ENCODE measurements around the gene PIP4K2A. TPM values are rescaled to one million over a fixed set of nuclear protein-coding genes. Genes with fewer than 3 reads are reported as not detected.

PIP4K2A gene
- total RNA-seq, 4 donors from 2014 or later, result 2.6 to 14.9 (median 12.4) TPM

- H3K4me1 ChIP-seq, result peaks cover 0 to 24% (median 9%) of the 10 kb centered on the region in 4 donors
- no peaks in the 10 kb centered on the region for H3K9me3 ChIP-seq
- H3K36me3 ChIP-seq, result no peaks in the 10 kb centered on the region
- H3K27ac ChIP-seq, result no peak overlapping the region
- intact Hi-C loops (cut with DNase I; ENCODE audit: low total_unique reads), result no loop called here
- no peak for DNase-seq
- TF ChIP-seq POLR2AphosphoS5 (IDR thresholded peaks at IDR 0.05) (no peak), EP300 (IDR thresholded peaks at IDR 0.05; ENCODE audit: low read depth) (no peak), CTCF (IDR thresholded peaks at IDR 0.05) (no peak), POLR2A (IDR thresholded peaks at IDR 0.05) (no peak)
- in situ Hi-C loops (cut with MboI; ENCODE audit: low pct_ligation_motif_present in 1 of 4, low pct_unique_long_range_greater_than_20kb in 1 of 4, low sequenced_read_pairs in 3 of 4), result loop anchor here in 2 of 4 donors (25.0 kb wide), 2 partner anchors 696 to 721 kb away; partner anchors contain the start of gene DNAJC1 (in 1 of the 2)
- no peaks in the 10 kb centered on the region for H3K27me3 ChIP-seq
- WGBS, 2 donors (ENCODE audit: low coverage in 1 of 2), result 80 to 92% methylated on average over 1 of the region's 1 CpG
- H3K4me3 ChIP-seq, result no peak overlapping the region
Measured at GRCh38 chr10:22708772-22709171, 5.6 kb downstream of the PIP4K2A start.

GRCh38 chr10:22705527-22705926, 8.9 kb downstream of the PIP4K2A start:
- DNase-seq, result no peak
- H3K4me3 ChIP-seq, result no peak overlapping the region
- H3K27ac ChIP-seq, result no peak overlapping the region
- H3K27me3 ChIP-seq, result no peaks in the 10 kb centered on the region
- in situ Hi-C loops (cut with MboI; ENCODE audit: low pct_ligation_motif_present in 1 of 4, low pct_unique_long_range_greater_than_20kb in 1 of 4, low sequenced_read_pairs in 3 of 4) (loop anchor here in 2 of 4 donors (25.0 kb wide), 2 partner anchors 693 to 718 kb away; partner anchors contain the start of gene DNAJC1 (in 1 of the 2)), intact Hi-C loops (cut with DNase I; ENCODE audit: low total_unique reads) (no loop called here)
- 94% methylated on average over 5 of the region's 5 CpGs; no CpG with 5 or more reads in 1 of the 2 donors for WGBS, 2 donors (ENCODE audit: low coverage in 1 of 2)
- no peaks in the 10 kb centered on the region for H3K9me3 ChIP-seq
- TF ChIP-seq EP300 (IDR thresholded peaks at IDR 0.05; ENCODE audit: low read depth) (no peak), CTCF (IDR thresholded peaks at IDR 0.05) (no peak), POLR2AphosphoS5 (IDR thresholded peaks at IDR 0.05) (no peak), POLR2A (IDR thresholded peaks at IDR 0.05) (no peak)
- peaks cover 0 to 26% (median 2%) of the 10 kb centered on the region in 4 donors for H3K4me1 ChIP-seq
- no peaks in the 10 kb centered on the region for H3K36me3 ChIP-seq

- no peak for TF ChIP-seq POLR2A (IDR thresholded peaks at IDR 0.05)
Measured at GRCh38 chr10:22704942-22705341, 9.4 kb downstream of the PIP4K2A start.

GRCh38 chr10:22704471-22704911, 9.9 kb downstream of the PIP4K2A start:
- H3K27me3 ChIP-seq, result no peaks in the 10 kb centered on the region
- H3K27ac ChIP-seq, result peak overlapping the region in 1 of 4 donors; percentile 24
- WGBS, 2 donors (ENCODE audit: low coverage in 1 of 2), result 80 to 81% methylated on average over 4 of the region's 4 CpGs
- no peak overlapping the region for H3K4me3 ChIP-seq
- TF ChIP-seq POLR2AphosphoS5 (IDR thresholded peaks at IDR 0.05) (no peak), EP300 (IDR thresholded peaks at IDR 0.05; ENCODE audit: low read depth) (no peak), CTCF (IDR thresholded peaks at IDR 0.05) (no peak)
- DNase-seq, result no peak
- no peaks in the 10 kb centered on the region for H3K9me3 ChIP-seq
- intact Hi-C loops (cut with DNase I; ENCODE audit: low total_unique reads), result no loop called here
- in situ Hi-C loops (cut with MboI; ENCODE audit: low pct_ligation_motif_present in 1 of 4, low pct_unique_long_range_greater_than_20kb in 1 of 4, low sequenced_read_pairs in 3 of 4), result loop anchor here in 2 of 4 donors (25.0 kb wide), 2 partner anchors 692 to 717 kb away; partner anchors contain the start of gene DNAJC1 (in 1 of the 2)
- H3K36me3 ChIP-seq, result no peaks in the 10 kb centered on the region
- H3K4me1 ChIP-seq, result peaks cover 0 to 30% (median 11%) of the 10 kb centered on the region in 4 donors

More at GRCh38 chr10:22704942-22705341, 9.4 kb downstream of the PIP4K2A start:
- DNase-seq, result no peak
- H3K4me1 ChIP-seq, result peaks cover 0 to 27% (median 7%) of the 10 kb centered on the region in 4 donors
- intact Hi-C loops (cut with DNase I; ENCODE audit: low total_unique reads), result no loop called here
- in situ Hi-C loops (cut with MboI; ENCODE audit: low pct_ligation_motif_present in 1 of 4, low pct_unique_long_range_greater_than_20kb in 1 of 4, low sequenced_read_pairs in 3 of 4), result loop anchor here in 2 of 4 donors (25.0 kb wide), 2 partner anchors 693 to 718 kb away; partner anchors contain the start of gene DNAJC1 (in 1 of the 2)
- no peaks in the 10 kb centered on the region for H3K36me3 ChIP-seq
- H3K27me3 ChIP-seq, result no peaks in the 10 kb centered on the region
- no peak overlapping the region for H3K4me3 ChIP-seq
- H3K9me3 ChIP-seq, result no peaks in the 10 kb centered on the region
- H3K27ac ChIP-seq, result peak overlapping the region in 1 of 4 donors; percentile 24
- 50 to 72% methylated on average over 2 to 5 of the region's 5 CpGs for WGBS, 2 donors (ENCODE audit: low coverage in 1 of 2)
